Neural cell (in vitro differentiated cells): ENCODE data around the gene KCNIP2. TPM values are rescaled to one million over a fixed set of nuclear protein-coding genes. Genes with fewer than 3 reads are reported as not detected.

ENCODE experiments used
- H2AFZ ChIP-seq: fragments of 200-600, 300-800 bp; sonication (generic), shearing (Covaris generic); 2 replicates; pipeline ENCODE4 v1.6.0; 2014; ENCODE audit warnings: low read depth, mild to moderate bottlenecking, antibody characterized with exemption, low read length, moderate library complexity
- H3F3A ChIP-seq: fragments of 200-600 bp; shearing (Covaris generic); 2 replicates; pipeline ENCODE4 v1.6.1; 2016; ENCODE audit warnings: mild to moderate bottlenecking, moderate library complexity, mixed read lengths, antibody characterized with exemption, low read length; ENCODE audit not compliant: insufficient read depth, poor library complexity, severe bottlenecking
- H3K27ac ChIP-seq: fragments of 200-600, 300-800 bp; sonication (generic), shearing (Covaris generic); 2 replicates; pipeline ENCODE4 v1.5.1; 2014; ENCODE audit warnings: mild to moderate bottlenecking, low read length, moderate library complexity
- H3K27me3 ChIP-seq: fragments of 300-800, 200-600 bp; sonication (generic), shearing (Covaris generic); 2 replicates; pipeline ENCODE4 v1.6.0; 2014; ENCODE audit warnings: mild to moderate bottlenecking, low read depth, low read length, moderate library complexity; ENCODE audit not compliant: insufficient read depth
- H3K36me3 ChIP-seq: fragments of 300-800, 200-600 bp; sonication (generic), shearing (Covaris generic); 2 replicates; pipeline ENCODE4 v1.5.1; 2014; ENCODE audit warnings: mild to moderate bottlenecking, antibody characterized with exemption, low read length, moderate library complexity; ENCODE audit not compliant: insufficient read depth
- H3K4me2 ChIP-seq: fragments of 300-800, 200-600 bp; sonication (generic), shearing (Covaris generic); 2 replicates; pipeline ENCODE4 v1.6.0; 2014; ENCODE audit warnings: mild to moderate bottlenecking, low read length
- H3K4me3 ChIP-seq: fragments of 300-800, 200-600 bp; sonication (generic), shearing (Covaris generic); 2 replicates; pipeline ENCODE4 v1.5.1; 2014; ENCODE audit warnings: mild to moderate bottlenecking, low read length, moderate library complexity
- H3K79me2 ChIP-seq: fragments of 200-600 bp; shearing (Covaris generic); replicated peaks from 2 replicates; pipeline ENCODE4 v1.6.0; 2014; ENCODE audit warnings: mild to moderate bottlenecking, low read length, moderate library complexity; ENCODE audit not compliant: insufficient read depth
- H3K9ac ChIP-seq: fragments of 300-800, 200-600 bp; sonication (generic), shearing (Covaris generic); 2 replicates; pipeline ENCODE4 v1.6.1; 2016; ENCODE audit warnings: mild to moderate bottlenecking, low read length, mixed read lengths
- H3K9me2 ChIP-seq: fragments of 200-600 bp; shearing (Covaris generic); 2 replicates; pipeline ENCODE4 v1.6.1; 2016; ENCODE audit warnings: mild to moderate bottlenecking, low read length, mixed read lengths; ENCODE audit not compliant: insufficient read depth
- H3K9me3 ChIP-seq: fragments of 200-600, 300-800 bp; sonication (generic), shearing (Covaris generic); 2 replicates; pipeline ENCODE4 v1.6.1; 2016; ENCODE audit warnings: mild to moderate bottlenecking, mixed run types, low read length, moderate library complexity, mixed read lengths
- H4K20me1 ChIP-seq: fragments of 200-600 bp; shearing (Covaris generic); 2 replicates; pipeline ENCODE4 v1.6.1; 2016; ENCODE audit warnings: mild to moderate bottlenecking, mixed run types; ENCODE audit not compliant: insufficient read depth
- EZH2 ChIP-seq: fragments of 200-600, 300-800 bp; shearing (Covaris generic), sonication (generic); IDR thresholded peaks from 2 replicates; pipeline ENCODE4 v1.6.1; 2014; ENCODE audit warnings: antibody characterized with exemption, low read length, borderline replicate concordance, mild to moderate bottlenecking; ENCODE audit not compliant: insufficient read depth, poor library complexity, severe bottlenecking
- MXI1 ChIP-seq: fragments of 450-650 bp; conservative IDR thresholded peaks from 2 replicates; pipeline ENCODE4 v1.6.1; 2014; ENCODE audit warnings: antibody characterized with exemption, mild to moderate bottlenecking; ENCODE audit not compliant: poor library complexity, severe bottlenecking
- POLR2AphosphoS5 ChIP-seq: IDR thresholded peaks from 2 replicates; pipeline ENCODE4 v1.6.1; 2012
- RAD21 ChIP-seq: fragments of 450-650 bp; conservative IDR thresholded peaks from 2 replicates; pipeline ENCODE4 v1.6.1; 2014; ENCODE audit warnings: antibody characterized with exemption, mild to moderate bottlenecking, moderate library complexity
- TAF1 ChIP-seq: IDR thresholded peaks from 2 replicates; pipeline ENCODE4 v1.6.1; 2012; ENCODE audit warnings: low read depth
- polyA plus RNA-seq: library from polyadenylated mRNA; depleted of rRNA; stranded (reverse); fragments of >200 nt; gene quantifications from 2 replicates; pipeline ENCODE4 v1.2.3, GENCODE V29; 2014
- TF ChIP-seq, protein P1 (sequence below): fragments of 450-650 bp; IDR thresholded peaks from 2 replicates; pipeline ENCODE4 v1.5.1; 2014; ENCODE audit warnings: antibody characterized with exemption, mild to moderate bottlenecking, moderate library complexity; ENCODE audit not compliant: poor library complexity, severe bottlenecking
- TF ChIP-seq, protein P2 (sequence below): IDR thresholded peaks from 2 replicates; pipeline ENCODE4 v1.6.1; 2012; ENCODE audit warnings: borderline replicate concordance

Gene KCNIP2
- polyA plus RNA-seq, 1 donor from 2014 or later, result 10.0 TPM

DNA sequence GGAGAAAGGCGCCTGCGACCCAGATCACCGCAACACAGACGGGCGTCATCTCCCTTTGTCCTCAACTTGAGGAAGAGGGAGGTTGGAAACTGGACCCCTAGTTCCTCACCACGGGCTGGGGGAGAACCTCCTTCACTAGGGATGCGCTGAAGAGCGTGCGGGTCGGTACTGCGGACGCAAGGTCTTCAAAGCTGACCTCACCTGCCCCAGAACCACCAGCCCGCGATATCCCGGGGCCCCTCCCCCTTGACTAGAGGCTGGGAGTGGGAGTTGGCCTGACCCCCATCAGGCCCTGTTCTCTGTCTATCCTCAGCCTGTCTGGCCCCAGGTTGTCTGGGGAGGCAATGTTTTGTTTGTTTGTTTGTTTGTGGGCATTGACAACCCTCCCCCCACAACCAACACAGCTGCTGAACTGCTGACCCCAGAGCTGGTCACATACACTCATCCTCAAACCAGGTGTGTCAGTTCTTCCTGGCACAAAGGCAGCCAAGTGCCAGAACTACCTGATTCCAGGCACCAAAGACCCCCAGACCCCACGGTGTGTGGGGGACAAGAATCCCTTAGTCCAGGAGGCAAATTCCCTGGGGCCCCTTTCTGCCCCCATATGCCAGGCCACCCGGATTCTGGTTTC, 63.3 kb downstream of the KCNIP2 start:
- TF ChIP-seq TAF1 (no peak), EZH2 (no peak), MXI1 (no peak), POLR2AphosphoS5 (no peak), RAD21 (no peak)
- TF ChIP-seq, protein P1, sequence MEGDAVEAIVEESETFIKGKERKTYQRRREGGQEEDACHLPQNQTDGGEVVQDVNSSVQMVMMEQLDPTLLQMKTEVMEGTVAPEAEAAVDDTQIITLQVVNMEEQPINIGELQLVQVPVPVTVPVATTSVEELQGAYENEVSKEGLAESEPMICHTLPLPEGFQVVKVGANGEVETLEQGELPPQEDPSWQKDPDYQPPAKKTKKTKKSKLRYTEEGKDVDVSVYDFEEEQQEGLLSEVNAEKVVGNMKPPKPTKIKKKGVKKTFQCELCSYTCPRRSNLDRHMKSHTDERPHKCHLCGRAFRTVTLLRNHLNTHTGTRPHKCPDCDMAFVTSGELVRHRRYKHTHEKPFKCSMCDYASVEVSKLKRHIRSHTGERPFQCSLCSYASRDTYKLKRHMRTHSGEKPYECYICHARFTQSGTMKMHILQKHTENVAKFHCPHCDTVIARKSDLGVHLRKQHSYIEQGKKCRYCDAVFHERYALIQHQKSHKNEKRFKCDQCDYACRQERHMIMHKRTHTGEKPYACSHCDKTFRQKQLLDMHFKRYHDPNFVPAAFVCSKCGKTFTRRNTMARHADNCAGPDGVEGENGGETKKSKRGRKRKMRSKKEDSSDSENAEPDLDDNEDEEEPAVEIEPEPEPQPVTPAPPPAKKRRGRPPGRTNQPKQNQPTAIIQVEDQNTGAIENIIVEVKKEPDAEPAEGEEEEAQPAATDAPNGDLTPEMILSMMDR, result peak; percentile 23
- TF ChIP-seq, protein P2, sequence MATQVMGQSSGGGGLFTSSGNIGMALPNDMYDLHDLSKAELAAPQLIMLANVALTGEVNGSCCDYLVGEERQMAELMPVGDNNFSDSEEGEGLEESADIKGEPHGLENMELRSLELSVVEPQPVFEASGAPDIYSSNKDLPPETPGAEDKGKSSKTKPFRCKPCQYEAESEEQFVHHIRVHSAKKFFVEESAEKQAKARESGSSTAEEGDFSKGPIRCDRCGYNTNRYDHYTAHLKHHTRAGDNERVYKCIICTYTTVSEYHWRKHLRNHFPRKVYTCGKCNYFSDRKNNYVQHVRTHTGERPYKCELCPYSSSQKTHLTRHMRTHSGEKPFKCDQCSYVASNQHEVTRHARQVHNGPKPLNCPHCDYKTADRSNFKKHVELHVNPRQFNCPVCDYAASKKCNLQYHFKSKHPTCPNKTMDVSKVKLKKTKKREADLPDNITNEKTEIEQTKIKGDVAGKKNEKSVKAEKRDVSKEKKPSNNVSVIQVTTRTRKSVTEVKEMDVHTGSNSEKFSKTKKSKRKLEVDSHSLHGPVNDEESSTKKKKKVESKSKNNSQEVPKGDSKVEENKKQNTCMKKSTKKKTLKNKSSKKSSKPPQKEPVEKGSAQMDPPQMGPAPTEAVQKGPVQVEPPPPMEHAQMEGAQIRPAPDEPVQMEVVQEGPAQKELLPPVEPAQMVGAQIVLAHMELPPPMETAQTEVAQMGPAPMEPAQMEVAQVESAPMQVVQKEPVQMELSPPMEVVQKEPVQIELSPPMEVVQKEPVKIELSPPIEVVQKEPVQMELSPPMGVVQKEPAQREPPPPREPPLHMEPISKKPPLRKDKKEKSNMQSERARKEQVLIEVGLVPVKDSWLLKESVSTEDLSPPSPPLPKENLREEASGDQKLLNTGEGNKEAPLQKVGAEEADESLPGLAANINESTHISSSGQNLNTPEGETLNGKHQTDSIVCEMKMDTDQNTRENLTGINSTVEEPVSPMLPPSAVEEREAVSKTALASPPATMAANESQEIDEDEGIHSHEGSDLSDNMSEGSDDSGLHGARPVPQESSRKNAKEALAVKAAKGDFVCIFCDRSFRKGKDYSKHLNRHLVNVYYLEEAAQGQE, result no peak
- Histone ChIP-seq H2AFZ (no peak overlapping the region), H3K9me3 (no peaks in the 10 kb centered on the region), H3K4me3 (no peak overlapping the region), H3F3A (peaks cover 15% of the 10 kb centered on the region), H3K9me2 (no peaks in the 10 kb centered on the region), H3K36me3 (peaks cover 6% of the 10 kb centered on the region), H3K27ac (no peak overlapping the region), H3K4me2 (no peak overlapping the region), H3K9ac (no peak overlapping the region), H3K79me2 (peaks cover 4% of the 10 kb centered on the region), H4K20me1 (peaks cover 12% of the 10 kb centered on the region), H3K27me3 (peaks cover 46% of the 10 kb centered on the region)

DNA sequence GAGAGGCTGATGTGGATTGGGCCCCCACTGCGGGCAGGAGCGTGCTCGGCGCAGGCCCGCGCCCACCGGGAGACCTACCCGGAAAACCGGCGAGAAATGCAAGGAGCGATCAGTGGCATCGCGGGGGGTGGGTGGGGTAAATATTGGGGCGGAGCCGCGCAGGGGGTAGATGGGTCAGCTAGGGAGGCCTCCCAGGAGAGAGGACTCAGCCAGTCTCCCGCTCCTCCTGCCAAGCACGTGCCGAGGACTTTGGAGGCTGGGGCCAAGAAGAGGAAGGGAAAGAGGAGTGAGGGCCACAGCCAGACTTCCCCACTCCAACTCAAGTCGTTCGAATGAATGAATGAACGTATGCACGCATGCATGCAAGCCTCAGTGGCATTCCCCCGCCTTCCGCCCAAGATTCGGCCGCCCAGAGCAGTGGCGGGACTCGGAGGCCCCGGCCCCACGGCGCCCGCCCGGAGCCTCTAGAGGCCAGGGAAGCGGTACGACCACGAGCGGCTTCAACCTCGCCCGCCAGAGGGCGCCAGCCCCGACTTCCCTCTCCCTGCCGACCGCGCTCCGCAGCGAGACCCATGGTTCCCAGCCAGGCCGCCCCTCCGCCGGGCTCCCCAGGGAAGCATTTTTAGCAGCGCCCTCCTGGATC, 63.9 kb downstream of the KCNIP2 start:
- Histone ChIP-seq H3K27ac (no peak overlapping the region), H3K9ac (no peak overlapping the region), H3F3A (peaks cover 9% of the 10 kb centered on the region), H3K9me3 (no peaks in the 10 kb centered on the region), H3K4me2 (no peak overlapping the region), H4K20me1 (peaks cover 7% of the 10 kb centered on the region), H3K79me2 (no peaks in the 10 kb centered on the region), H2AFZ (no peak overlapping the region), H3K27me3 (peaks cover 52% of the 10 kb centered on the region), H3K36me3 (no peaks in the 10 kb centered on the region), H3K4me3 (no peak overlapping the region), H3K9me2 (no peaks in the 10 kb centered on the region)
- TF ChIP-seq POLR2AphosphoS5, result no peak
- TF ChIP-seq, protein P1, result peak; percentile 67
